ENCODE measurements around the gene OPALIN.

- no peak for TF ChIP-seq FOXJ3 (CRISPR knock-in tag; IDR thresholded peaks at IDR 0.05)
- TF ChIP-seq SMC3 (IDR thresholded peaks at IDR 0.05; ENCODE audit: low read depth, low read length), result no peak
- no peak for TF ChIP-seq ELF1 (IDR thresholded peaks at IDR 0.05)
- TF ChIP-seq, protein P1, sequence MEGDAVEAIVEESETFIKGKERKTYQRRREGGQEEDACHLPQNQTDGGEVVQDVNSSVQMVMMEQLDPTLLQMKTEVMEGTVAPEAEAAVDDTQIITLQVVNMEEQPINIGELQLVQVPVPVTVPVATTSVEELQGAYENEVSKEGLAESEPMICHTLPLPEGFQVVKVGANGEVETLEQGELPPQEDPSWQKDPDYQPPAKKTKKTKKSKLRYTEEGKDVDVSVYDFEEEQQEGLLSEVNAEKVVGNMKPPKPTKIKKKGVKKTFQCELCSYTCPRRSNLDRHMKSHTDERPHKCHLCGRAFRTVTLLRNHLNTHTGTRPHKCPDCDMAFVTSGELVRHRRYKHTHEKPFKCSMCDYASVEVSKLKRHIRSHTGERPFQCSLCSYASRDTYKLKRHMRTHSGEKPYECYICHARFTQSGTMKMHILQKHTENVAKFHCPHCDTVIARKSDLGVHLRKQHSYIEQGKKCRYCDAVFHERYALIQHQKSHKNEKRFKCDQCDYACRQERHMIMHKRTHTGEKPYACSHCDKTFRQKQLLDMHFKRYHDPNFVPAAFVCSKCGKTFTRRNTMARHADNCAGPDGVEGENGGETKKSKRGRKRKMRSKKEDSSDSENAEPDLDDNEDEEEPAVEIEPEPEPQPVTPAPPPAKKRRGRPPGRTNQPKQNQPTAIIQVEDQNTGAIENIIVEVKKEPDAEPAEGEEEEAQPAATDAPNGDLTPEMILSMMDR (IDR thresholded peaks at IDR 0.05), result no peak
- no peak for TF ChIP-seq RFX5 (IDR thresholded peaks at IDR 0.05; ENCODE audit: low read length)
- no peak for TF ChIP-seq POLR2AphosphoS5 (IDR thresholded peaks at IDR 0.05; ENCODE audit: low read depth, low read length)
These were observed 19.4 kb downstream of the OPALIN start for GRCh38 chr10:96339383-96339782.
